ENCODE data around the gene TIGD1.

DNA sequence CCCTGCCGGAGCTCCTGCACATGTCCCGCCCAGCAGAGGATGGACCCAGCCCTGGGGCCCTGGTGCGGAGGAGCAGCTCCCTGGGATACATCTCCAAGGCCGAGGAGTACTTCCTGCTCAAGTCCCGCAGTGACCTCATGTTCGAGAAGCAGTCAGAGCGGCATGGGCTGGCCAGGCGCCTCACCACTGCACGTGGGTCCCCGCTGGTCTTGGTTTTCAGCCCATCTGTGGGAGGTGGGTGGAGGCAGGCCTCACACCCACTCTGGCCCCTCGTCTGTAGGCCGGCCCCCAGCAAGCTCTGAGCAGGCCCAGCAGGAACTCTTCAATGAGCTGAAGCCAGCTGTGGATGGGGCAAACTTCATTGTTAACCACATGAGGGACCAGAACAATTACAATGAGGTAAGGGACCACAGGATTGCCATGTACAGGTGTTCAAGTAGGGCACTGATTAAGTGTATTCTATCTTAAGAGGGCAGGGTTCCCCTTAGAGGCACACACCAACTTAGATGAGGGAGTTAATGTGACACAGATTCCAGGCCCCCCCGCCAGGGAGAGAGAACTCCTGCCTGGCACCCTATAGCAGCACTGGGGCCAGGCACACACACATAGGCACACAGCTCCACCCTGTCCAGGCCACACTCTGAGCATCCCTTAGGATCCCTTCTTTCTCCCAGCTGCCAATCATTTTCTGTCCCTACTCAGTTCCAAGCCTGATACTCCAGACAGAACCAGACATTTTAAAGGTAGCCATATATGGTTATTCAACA lies 16.2 kb downstream of the TIGD1 start:
- TF ChIP-seq, protein P1, sequence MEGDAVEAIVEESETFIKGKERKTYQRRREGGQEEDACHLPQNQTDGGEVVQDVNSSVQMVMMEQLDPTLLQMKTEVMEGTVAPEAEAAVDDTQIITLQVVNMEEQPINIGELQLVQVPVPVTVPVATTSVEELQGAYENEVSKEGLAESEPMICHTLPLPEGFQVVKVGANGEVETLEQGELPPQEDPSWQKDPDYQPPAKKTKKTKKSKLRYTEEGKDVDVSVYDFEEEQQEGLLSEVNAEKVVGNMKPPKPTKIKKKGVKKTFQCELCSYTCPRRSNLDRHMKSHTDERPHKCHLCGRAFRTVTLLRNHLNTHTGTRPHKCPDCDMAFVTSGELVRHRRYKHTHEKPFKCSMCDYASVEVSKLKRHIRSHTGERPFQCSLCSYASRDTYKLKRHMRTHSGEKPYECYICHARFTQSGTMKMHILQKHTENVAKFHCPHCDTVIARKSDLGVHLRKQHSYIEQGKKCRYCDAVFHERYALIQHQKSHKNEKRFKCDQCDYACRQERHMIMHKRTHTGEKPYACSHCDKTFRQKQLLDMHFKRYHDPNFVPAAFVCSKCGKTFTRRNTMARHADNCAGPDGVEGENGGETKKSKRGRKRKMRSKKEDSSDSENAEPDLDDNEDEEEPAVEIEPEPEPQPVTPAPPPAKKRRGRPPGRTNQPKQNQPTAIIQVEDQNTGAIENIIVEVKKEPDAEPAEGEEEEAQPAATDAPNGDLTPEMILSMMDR (IDR thresholded peaks at IDR 0.05) = no peak
- TF ChIP-seq EZH2 (IDR thresholded peaks at IDR 0.05) (no peak), EZH2phosphoT487 (IDR thresholded peaks at IDR 0.05) (no peak)
